ENCODE results near the gene SMPDL3B.

SMPDL3B gene

GRCh38 chr1:27951396-27951795 is 16.6 kb downstream of the SMPDL3B start:
- Histone ChIP-seq H3F3A (ENCODE audit: control insufficient read depth, insufficient read depth) (no peaks in the 10 kb centered on the region), H3K9me3 (ENCODE audit: control insufficient read depth, insufficient read depth, low read length) (no peaks in the 10 kb centered on the region), H3K4me1 (ENCODE audit: control insufficient read depth, low read length) (no peaks in the 10 kb centered on the region), H3K79me2 (ENCODE audit: control insufficient read depth, low read length) (no peaks in the 10 kb centered on the region), H3K4me2 (ENCODE audit: low read length) (no peak overlapping the region), H3K4me3 (ENCODE audit: low read length) (no peak overlapping the region), H3K27me3 (ENCODE audit: control insufficient read depth, low read length) (no peaks in the 10 kb centered on the region), H3K27ac (ENCODE audit: low read depth, low read length) (no peak overlapping the region), H3K36me3 (ENCODE audit: control insufficient read depth, low read length) (no peaks in the 10 kb centered on the region), H4K20me1 (ENCODE audit: control insufficient read depth, insufficient read depth, low read depth, low read length) (no peaks in the 10 kb centered on the region), H3K9me2 (replicated peaks; ENCODE audit: control insufficient read depth, low read length) (no peaks in the 10 kb centered on the region)
- TF ChIP-seq EZH2phosphoT487 (IDR thresholded peaks at IDR 0.05; ENCODE audit: borderline replicate concordance, low read length): no peak
- no peak for TF ChIP-seq CTCF (IDR thresholded peaks at IDR 0.05; ENCODE audit: low read depth, low read length, poor library complexity, severe bottlenecking)

- H3K9me2 ChIP-seq (replicated peaks; ENCODE audit: control insufficient read depth, low read length): no peaks in the 10 kb centered on the region
- TF ChIP-seq EZH2phosphoT487 (IDR thresholded peaks at IDR 0.05; ENCODE audit: borderline replicate concordance, low read length) (no peak), CTCF (IDR thresholded peaks at IDR 0.05; ENCODE audit: low read depth, low read length, poor library complexity, severe bottlenecking) (no peak)
- no peaks in the 10 kb centered on the region for H3K79me2 ChIP-seq (ENCODE audit: control insufficient read depth, low read length)
- H3K4me2 ChIP-seq (ENCODE audit: low read length): no peak overlapping the region
- H3K27me3 ChIP-seq (ENCODE audit: control insufficient read depth, low read length): no peaks in the 10 kb centered on the region
- H4K20me1 ChIP-seq (ENCODE audit: control insufficient read depth, insufficient read depth, low read depth, low read length): no peaks in the 10 kb centered on the region
- H3K4me3 ChIP-seq (ENCODE audit: low read length): no peak overlapping the region
- no peaks in the 10 kb centered on the region for H3K4me1 ChIP-seq (ENCODE audit: control insufficient read depth, low read length)
- no peak overlapping the region for H3K27ac ChIP-seq (ENCODE audit: low read depth, low read length)
- H3K9me3 ChIP-seq (ENCODE audit: control insufficient read depth, insufficient read depth, low read length): no peaks in the 10 kb centered on the region
- no peaks in the 10 kb centered on the region for H3K36me3 ChIP-seq (ENCODE audit: control insufficient read depth, low read length)
- no peaks in the 10 kb centered on the region for H3F3A ChIP-seq (ENCODE audit: control insufficient read depth, insufficient read depth)
Measured at GRCh38 chr1:27952147-27952546, 17.3 kb downstream of the SMPDL3B start.

GRCh38 chr1:27954186-27954585 is 19.4 kb downstream of the SMPDL3B start:
- no peak overlapping the region for H3K4me3 ChIP-seq (ENCODE audit: low read length)
- H3F3A ChIP-seq (ENCODE audit: control insufficient read depth, insufficient read depth): no peaks in the 10 kb centered on the region
- H3K4me1 ChIP-seq (ENCODE audit: control insufficient read depth, low read length): peaks cover 1% of the 10 kb centered on the region
- no peak overlapping the region for H3K27ac ChIP-seq (ENCODE audit: low read depth, low read length)
- no peaks in the 10 kb centered on the region for H3K27me3 ChIP-seq (ENCODE audit: control insufficient read depth, low read length)
- H3K79me2 ChIP-seq (ENCODE audit: control insufficient read depth, low read length): no peaks in the 10 kb centered on the region
- TF ChIP-seq CTCF (IDR thresholded peaks at IDR 0.05; ENCODE audit: low read depth, low read length, poor library complexity, severe bottlenecking) (no peak), EZH2phosphoT487 (IDR thresholded peaks at IDR 0.05; ENCODE audit: borderline replicate concordance, low read length) (no peak)
- no peak overlapping the region for H3K4me2 ChIP-seq (ENCODE audit: low read length)
- H3K36me3 ChIP-seq (ENCODE audit: control insufficient read depth, low read length): no peaks in the 10 kb centered on the region
- H3K9me2 ChIP-seq (replicated peaks; ENCODE audit: control insufficient read depth, low read length): no peaks in the 10 kb centered on the region
- no peaks in the 10 kb centered on the region for H3K9me3 ChIP-seq (ENCODE audit: control insufficient read depth, insufficient read depth, low read length)
- no peaks in the 10 kb centered on the region for H4K20me1 ChIP-seq (ENCODE audit: control insufficient read depth, insufficient read depth, low read depth, low read length)

- H3K27me3 ChIP-seq (ENCODE audit: control insufficient read depth, low read length): no peaks in the 10 kb centered on the region
- H3K4me3 ChIP-seq (ENCODE audit: low read length): no peak overlapping the region
- no peaks in the 10 kb centered on the region for H3K9me3 ChIP-seq (ENCODE audit: control insufficient read depth, insufficient read depth, low read length)
- no peak overlapping the region for H3K27ac ChIP-seq (ENCODE audit: low read depth, low read length)
- H3K79me2 ChIP-seq (ENCODE audit: control insufficient read depth, low read length): no peaks in the 10 kb centered on the region
- no peak overlapping the region for H3K4me2 ChIP-seq (ENCODE audit: low read length)
- TF ChIP-seq CTCF (IDR thresholded peaks at IDR 0.05; ENCODE audit: low read depth, low read length, poor library complexity, severe bottlenecking) (no peak), EZH2phosphoT487 (IDR thresholded peaks at IDR 0.05; ENCODE audit: borderline replicate concordance, low read length) (no peak)
- no peaks in the 10 kb centered on the region for H3K9me2 ChIP-seq (replicated peaks; ENCODE audit: control insufficient read depth, low read length)
- peaks cover 8% of the 10 kb centered on the region for H3K4me1 ChIP-seq (ENCODE audit: control insufficient read depth, low read length)
- H4K20me1 ChIP-seq (ENCODE audit: control insufficient read depth, insufficient read depth, low read depth, low read length): no peaks in the 10 kb centered on the region
- H3K36me3 ChIP-seq (ENCODE audit: control insufficient read depth, low read length): no peaks in the 10 kb centered on the region
- H3F3A ChIP-seq (ENCODE audit: control insufficient read depth, insufficient read depth): no peaks in the 10 kb centered on the region
Measured at GRCh38 chr1:27955076-27955475, 20.3 kb downstream of the SMPDL3B start.
